Eye (tissue), 1 donor: Measurements from ENCODE around the gene COL28A1.

Experiments
- DNase-seq: peaks from one replicate; pipeline ENCODE4 v3.0.0-alpha.2; 2015

The COL28A1 gene

GRCh38 chr7:7323352-7323751 is 212.3 kb downstream of the COL28A1 start:
- no peak for DNase-seq

GRCh38 chr7:7321681-7322080 is 214.0 kb downstream of the COL28A1 start:
- DNase-seq = peak; percentile 64

DNA sequence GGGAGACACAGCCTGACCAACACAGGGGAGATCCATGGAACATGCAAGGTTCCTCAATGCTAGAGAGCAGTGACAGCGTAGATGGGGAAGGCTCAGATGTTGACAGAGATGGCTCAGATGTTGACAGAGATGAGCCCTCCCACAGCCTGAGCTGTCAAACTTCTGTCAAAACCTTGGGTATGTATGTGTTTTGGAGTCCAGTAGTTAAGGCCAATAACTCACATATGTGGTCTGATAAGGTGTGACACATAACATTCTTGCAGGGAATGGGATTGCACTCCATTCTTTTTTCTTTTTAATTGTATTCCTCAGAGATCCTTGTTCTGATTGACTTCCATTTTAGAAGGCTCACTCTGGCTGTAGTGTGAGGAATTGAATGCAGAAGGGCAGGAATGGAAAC is 217.1 kb downstream of the COL28A1 start:
- no peak for DNase-seq

DNA sequence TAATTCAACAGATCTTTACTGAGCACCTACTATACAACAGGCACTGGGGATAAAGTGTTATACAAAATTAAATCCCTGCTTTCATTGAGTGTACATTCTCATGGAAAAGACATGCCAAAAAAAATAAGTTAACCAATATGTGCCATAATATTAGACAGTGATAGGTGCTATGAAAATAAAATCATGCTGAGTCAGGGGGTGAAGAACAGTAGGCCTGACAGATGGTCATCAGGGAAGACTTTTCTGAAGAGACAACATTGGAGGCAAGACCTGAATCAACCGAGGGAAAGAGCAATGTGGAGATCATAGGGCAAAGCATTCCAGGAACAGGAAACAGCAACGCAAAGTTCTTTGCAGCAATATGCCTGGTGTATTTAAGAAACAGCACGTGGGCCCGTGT is 217.8 kb downstream of the COL28A1 start:
- DNase-seq = no peak

DNA sequence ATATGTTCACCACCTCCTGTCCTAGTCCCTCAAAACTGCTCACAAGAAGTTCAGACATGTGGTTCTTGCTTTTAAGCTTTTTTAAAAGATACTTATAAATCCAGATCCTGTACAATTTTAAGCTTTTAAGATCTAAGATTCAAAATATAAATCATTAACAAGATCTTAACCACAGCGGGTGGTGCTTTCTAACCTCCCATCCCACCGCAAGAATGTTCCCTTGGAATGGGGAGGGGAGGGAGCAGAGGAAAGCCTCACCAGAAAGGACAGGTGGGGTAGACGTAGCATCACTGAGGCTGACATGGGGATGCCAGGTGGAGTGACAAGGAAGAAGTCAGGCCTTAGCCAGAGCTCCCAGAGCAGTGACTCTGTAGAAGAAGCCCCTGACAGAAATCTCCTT is 219.8 kb downstream of the COL28A1 start:
- no peak for DNase-seq

- no peak for DNase-seq
Observed at GRCh38 chr7:7312323-7312722, 223.3 kb downstream of the COL28A1 start.

- DNase-seq = no peak
Observed at GRCh38 chr7:7311001-7311400, 224.7 kb downstream of the COL28A1 start.

DNA sequence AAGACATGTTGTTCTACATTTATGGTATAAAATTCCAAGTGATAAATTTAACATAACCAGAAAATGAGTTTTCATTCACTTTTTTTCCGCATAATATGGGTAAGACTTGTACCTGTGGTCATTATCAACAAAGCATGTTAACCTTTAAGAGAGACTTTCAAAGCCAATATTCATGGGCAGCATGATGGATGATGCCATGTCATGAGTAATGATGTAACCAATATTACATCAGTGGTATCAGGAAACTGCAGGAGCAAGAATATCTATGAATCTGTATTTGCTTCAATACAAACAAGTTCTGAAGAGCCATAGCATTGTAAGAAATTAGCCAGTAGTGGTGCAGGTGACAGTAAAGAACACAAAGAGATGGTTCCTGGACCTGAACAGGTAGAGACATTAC is 226.5 kb downstream of the COL28A1 start:
- no peak for DNase-seq
